ENCODE measurements around the gene SLC2A11.

DNA sequence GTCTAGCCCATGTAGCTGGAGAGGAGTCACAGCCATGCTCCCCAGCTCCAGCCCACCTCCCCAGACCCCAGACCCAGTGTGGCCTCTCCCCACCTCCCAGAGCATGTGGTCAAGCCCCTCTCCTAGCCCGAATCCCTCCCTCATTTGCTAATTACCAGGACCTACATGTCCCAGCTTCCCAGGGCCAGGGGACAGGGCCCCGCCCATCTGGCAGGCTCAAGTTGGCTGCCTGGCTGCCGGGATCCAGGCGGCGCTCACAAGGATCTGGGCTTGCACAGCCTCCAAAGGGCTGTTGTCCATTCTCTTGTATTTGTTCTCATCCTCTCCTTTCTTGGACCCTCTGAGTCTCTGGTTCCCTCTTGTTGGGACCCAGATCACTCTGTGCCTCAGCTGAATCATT is 31.9 kb downstream of the SLC2A11 start:
- TF ChIP-seq CTCF (IDR thresholded peaks at IDR 0.05) (no peak), POLR2A (IDR thresholded peaks at IDR 0.05) (no peak)
